GM12801 (cell line): ENCODE measurements around the gene TIMMDC1.

Source experiments
- CTCF ChIP-seq: IDR thresholded peaks from one replicate; pipeline ENCODE4 v1.5.1; 2011; ENCODE audit warnings: control low read depth; ENCODE audit not compliant: insufficient read length; ENCODE audit errors: extremely low read depth

The TIMMDC1 gene

GRCh38 chr3:119492810-119493209 is 5.5 kb upstream of the TIMMDC1 start:
- no peak for TF ChIP-seq CTCF

GRCh38 chr3:119494597-119494996 is 3.8 kb upstream of the TIMMDC1 start:
- TF ChIP-seq CTCF, result no peak

GRCh38 chr3:119497820-119498185 is 544 bp upstream of the TIMMDC1 start:
- TF ChIP-seq CTCF, result no peak

GRCh38 chr3:119500265-119500664 is 1.9 kb downstream of the TIMMDC1 start:
- no peak for TF ChIP-seq CTCF

- no peak for TF ChIP-seq CTCF
Measured at GRCh38 chr3:119500901-119501300, 2.6 kb downstream of the TIMMDC1 start.

GRCh38 chr3:119506631-119507030 is 8.3 kb downstream of the TIMMDC1 start:
- no peak for TF ChIP-seq CTCF

- no peak for TF ChIP-seq CTCF
Measured at GRCh38 chr3:119507404-119507803, 9.1 kb downstream of the TIMMDC1 start.
